ENCODE data around the gene NACC2. TPM values are rescaled to one million over a fixed set of nuclear protein-coding genes. Genes with fewer than 3 reads are reported as not detected.
"Not testable (repeated sequence)": the region's sequence is repeated elsewhere in the genome, so short reads cannot be mapped to it uniquely, and the experiment has no call there.

Gene NACC2
- total RNA-seq, 2 donors from 2014 or later: 24.5 to 55.2 TPM

GRCh38 chr9:135969064-135969683 is 125.9 kb downstream of the NACC2 start:
- Histone ChIP-seq H3K4me1 (replicated peaks) (no peaks in the 10 kb centered on the region), H3K4me3 (no peak overlapping the region), H3K27me3 (replicated peaks; ENCODE audit: insufficient read depth) (no peaks in the 10 kb centered on the region), H3K9me3 (no peaks in the 10 kb centered on the region), H3K36me3 (no peaks in the 10 kb centered on the region), H3K27ac (no peak overlapping the region)
- DNase-seq (ENCODE audit: low spot score): no peak
- 68% methylated on average over 12 of the region's 12 CpGs for WGBS
- intact Hi-C loops (cut with DNase I): loop anchor here (10.0 kb wide), 2 partner anchors 104 to 364 kb away; no protein-coding TSS in a partner anchor
- TF ChIP-seq CTCF (IDR thresholded peaks at IDR 0.05): no peak
- TF ChIP-seq POLR2A (IDR thresholded peaks at IDR 0.05): no peak

- H3K4me1 ChIP-seq (replicated peaks): no peaks in the 10 kb centered on the region
- no peak overlapping the region for H3K4me3 ChIP-seq
- no peaks in the 10 kb centered on the region for H3K9me3 ChIP-seq
- no peak for DNase-seq (ENCODE audit: low spot score)
- H3K36me3 ChIP-seq: no peaks in the 10 kb centered on the region
- TF ChIP-seq CTCF (IDR thresholded peaks at IDR 0.05): no peak
- no peak for TF ChIP-seq POLR2AphosphoS5 (IDR thresholded peaks at IDR 0.05)
- no peak for TF ChIP-seq POLR2A (IDR thresholded peaks at IDR 0.05)
- intact Hi-C loops (cut with DNase I): loop anchor here (10.0 kb wide), 2 partner anchors 104 to 364 kb away; no protein-coding TSS in a partner anchor
- no peak overlapping the region for H3K27ac ChIP-seq
- H3K27me3 ChIP-seq (replicated peaks; ENCODE audit: insufficient read depth): no peaks in the 10 kb centered on the region
- 55% methylated on average over 7 of the region's 7 CpGs for WGBS
These were observed 126.5 kb downstream of the NACC2 start for GRCh38 chr9:135968601-135969000.

- 51% methylated on average over 5 of the region's 5 CpGs for WGBS
- H3K4me3 ChIP-seq: no peak overlapping the region
These were observed 127.0 kb downstream of the NACC2 start for GRCh38 chr9:135968083-135968476.

GRCh38 chr9:135966916-135967260 is 128.2 kb downstream of the NACC2 start:
- not testable (repeated sequence) for H3K4me3 ChIP-seq; H3K36me3 ChIP-seq; H3K4me1 ChIP-seq (replicated peaks); H3K27ac ChIP-seq; H3K27me3 ChIP-seq (replicated peaks; ENCODE audit: insufficient read depth); H3K9me3 ChIP-seq; DNase-seq (ENCODE audit: low spot score)
- 78% methylated on average over 13 of the region's 16 CpGs for WGBS
- intact Hi-C loops (cut with DNase I): loop anchor here (1.0 to 10.0 kb wide), 3 partner anchors 102 to 362 kb away; no protein-coding TSS in a partner anchor

More at GRCh38 chr9:135968083-135968476, 127.0 kb downstream of the NACC2 start:
- no peak for DNase-seq (ENCODE audit: low spot score)
- no peaks in the 10 kb centered on the region for H3K36me3 ChIP-seq
- no peaks in the 10 kb centered on the region for H3K4me1 ChIP-seq (replicated peaks)
- intact Hi-C loops (cut with DNase I): loop anchor here (10.0 kb wide), 2 partner anchors 103 to 363 kb away; no protein-coding TSS in a partner anchor
- TF ChIP-seq CTCF (IDR thresholded peaks at IDR 0.05) (no peak), POLR2AphosphoS5 (IDR thresholded peaks at IDR 0.05) (no peak), POLR2A (IDR thresholded peaks at IDR 0.05) (no peak)
- H3K27ac ChIP-seq: no peak overlapping the region
- H3K9me3 ChIP-seq: no peaks in the 10 kb centered on the region
- H3K27me3 ChIP-seq (replicated peaks; ENCODE audit: insufficient read depth): no peaks in the 10 kb centered on the region

GRCh38 chr9:135965124-135965756 is 129.8 kb downstream of the NACC2 start:
- intact Hi-C loops (cut with DNase I): loop anchor here (10.0 kb wide), 2 partner anchors 100 to 360 kb away; no protein-coding TSS in a partner anchor
- DNase-seq (ENCODE audit: low spot score): no peak
- 64% methylated on average over 11 of the region's 11 CpGs for WGBS
- Histone ChIP-seq H3K36me3 (no peaks in the 10 kb centered on the region), H3K9me3 (no peaks in the 10 kb centered on the region), H3K27me3 (replicated peaks; ENCODE audit: insufficient read depth) (no peaks in the 10 kb centered on the region), H3K4me1 (replicated peaks) (no peaks in the 10 kb centered on the region), H3K4me3 (no peak overlapping the region), H3K27ac (no peak overlapping the region)
- TF ChIP-seq POLR2A (IDR thresholded peaks at IDR 0.05) (no peak), CTCF (IDR thresholded peaks at IDR 0.05) (no peak), POLR2AphosphoS5 (IDR thresholded peaks at IDR 0.05) (no peak)

Measured in prostate gland (tissue), 2 donors.